ENCODE measurements around the gene S100B. TPM values are rescaled to one million over a fixed set of nuclear protein-coding genes. Genes with fewer than 3 reads are reported as not detected.

S100B gene
- total and polyA plus RNA-seq, 2 experiments from 2014 or later = not detected

- Histone ChIP-seq H3K4me1 (ENCODE audit: insufficient read depth) (no peaks in the 10 kb centered on the region), H2AFZ (no peak overlapping the region), H3K36me3 (replicated peaks; ENCODE audit: insufficient read depth, low read depth) (no peaks in the 10 kb centered on the region), H3K4me3 (no peak overlapping the region), H3K4me2 (no peak overlapping the region), H3K79me2 (no peaks in the 10 kb centered on the region), H4K20me1 (ENCODE audit: insufficient read depth, poor library complexity, severe bottlenecking) (no peaks in the 10 kb centered on the region), H3K9me2 (replicated peaks; ENCODE audit: insufficient read depth) (no peaks in the 10 kb centered on the region), H3K9me3 (ENCODE audit: low read depth) (no peaks in the 10 kb centered on the region), H3K27me3 (no peaks in the 10 kb centered on the region), H3K27ac (no peak overlapping the region)
- no peak for DNase-seq (ENCODE audit: low spot score)
- no peak for TF ChIP-seq CTCF (IDR thresholded peaks at IDR 0.05; ENCODE audit: poor library complexity)
- WGBS (ENCODE audit: low lambda C conversion rate, missing lambda C conversion rate) = 84% methylated on average over 6 of the region's 6 CpGs
Observed at GRCh38 chr21:46626975-46627501, 22.2 kb upstream of the S100B start.

- no peak for DNase-seq (ENCODE audit: low spot score)
- H3K79me2 ChIP-seq = no peaks in the 10 kb centered on the region
- no peaks in the 10 kb centered on the region for H3K4me1 ChIP-seq (ENCODE audit: insufficient read depth)
- H3K9me2 ChIP-seq (replicated peaks; ENCODE audit: insufficient read depth) = no peaks in the 10 kb centered on the region
- no peak overlapping the region for H3K4me2 ChIP-seq
- H4K20me1 ChIP-seq (ENCODE audit: insufficient read depth, poor library complexity, severe bottlenecking) = no peaks in the 10 kb centered on the region
- H3K4me3 ChIP-seq = no peak overlapping the region
- H2AFZ ChIP-seq = no peak overlapping the region
- H3K36me3 ChIP-seq (replicated peaks; ENCODE audit: insufficient read depth, low read depth) = no peaks in the 10 kb centered on the region
- 96% methylated on average over 7 of the region's 7 CpGs for WGBS (ENCODE audit: low lambda C conversion rate, missing lambda C conversion rate)
- TF ChIP-seq EZH2phosphoT487 (IDR thresholded peaks at IDR 0.05; ENCODE audit: low read depth, severe bottlenecking, unreplicated experiment) (no peak), CTCF (IDR thresholded peaks at IDR 0.05; ENCODE audit: poor library complexity) (no peak), EZH2 (IDR thresholded peaks at IDR 0.05; ENCODE audit: borderline replicate concordance) (no peak)
- H3K27ac ChIP-seq = no peak overlapping the region
- H3K9me3 ChIP-seq (ENCODE audit: low read depth) = no peaks in the 10 kb centered on the region
- H3K27me3 ChIP-seq = no peaks in the 10 kb centered on the region
Observed at GRCh38 chr21:46626536-46626935, 21.7 kb upstream of the S100B start.

- no peak for TF ChIP-seq EZH2phosphoT487 (IDR thresholded peaks at IDR 0.05; ENCODE audit: low read depth, severe bottlenecking, unreplicated experiment)
- TF ChIP-seq EZH2 (IDR thresholded peaks at IDR 0.05; ENCODE audit: borderline replicate concordance) = no peak
- no peak for TF ChIP-seq CTCF (IDR thresholded peaks at IDR 0.05; ENCODE audit: poor library complexity)
- Histone ChIP-seq H3K4me1 (ENCODE audit: insufficient read depth) (no peaks in the 10 kb centered on the region), H3K4me3 (no peak overlapping the region), H3K27ac (no peak overlapping the region), H3K9me2 (replicated peaks; ENCODE audit: insufficient read depth) (no peaks in the 10 kb centered on the region), H3K79me2 (no peaks in the 10 kb centered on the region), H2AFZ (no peak overlapping the region), H3K4me2 (no peak overlapping the region), H3K36me3 (replicated peaks; ENCODE audit: insufficient read depth, low read depth) (no peaks in the 10 kb centered on the region), H4K20me1 (ENCODE audit: insufficient read depth, poor library complexity, severe bottlenecking) (no peaks in the 10 kb centered on the region), H3K27me3 (no peaks in the 10 kb centered on the region), H3K9me3 (ENCODE audit: low read depth) (no peaks in the 10 kb centered on the region)
- WGBS (ENCODE audit: low lambda C conversion rate, missing lambda C conversion rate) = 90% methylated on average over 1 of the region's 1 CpG
- DNase-seq (ENCODE audit: low spot score) = no peak
Observed at GRCh38 chr21:46625759-46626158, 20.9 kb upstream of the S100B start.

GRCh38 chr21:46624050-46624449 lies 19.2 kb upstream of the S100B start:
- no peak overlapping the region for H2AFZ ChIP-seq
- H3K79me2 ChIP-seq = no peaks in the 10 kb centered on the region
- no peaks in the 10 kb centered on the region for H4K20me1 ChIP-seq (ENCODE audit: insufficient read depth, poor library complexity, severe bottlenecking)
- H3K27me3 ChIP-seq = no peaks in the 10 kb centered on the region
- WGBS (ENCODE audit: low lambda C conversion rate, missing lambda C conversion rate) = 88% methylated on average over 16 of the region's 16 CpGs
- H3K36me3 ChIP-seq (replicated peaks; ENCODE audit: insufficient read depth, low read depth) = no peaks in the 10 kb centered on the region
- H3K4me1 ChIP-seq (ENCODE audit: insufficient read depth) = no peaks in the 10 kb centered on the region
- no peak for DNase-seq (ENCODE audit: low spot score)
- no peak overlapping the region for H3K4me3 ChIP-seq
- H3K4me2 ChIP-seq = no peak overlapping the region
- no peaks in the 10 kb centered on the region for H3K9me2 ChIP-seq (replicated peaks; ENCODE audit: insufficient read depth)
- no peak for TF ChIP-seq EZH2 (IDR thresholded peaks at IDR 0.05; ENCODE audit: borderline replicate concordance)
- TF ChIP-seq CTCF (IDR thresholded peaks at IDR 0.05; ENCODE audit: poor library complexity) = no peak
- TF ChIP-seq EZH2phosphoT487 (IDR thresholded peaks at IDR 0.05; ENCODE audit: low read depth, severe bottlenecking, unreplicated experiment) = no peak
- H3K27ac ChIP-seq = no peak overlapping the region
- no peaks in the 10 kb centered on the region for H3K9me3 ChIP-seq (ENCODE audit: low read depth)

Data from hepatocyte (in vitro differentiated cells).